ENCODE data around the gene IL1B.

DNA sequence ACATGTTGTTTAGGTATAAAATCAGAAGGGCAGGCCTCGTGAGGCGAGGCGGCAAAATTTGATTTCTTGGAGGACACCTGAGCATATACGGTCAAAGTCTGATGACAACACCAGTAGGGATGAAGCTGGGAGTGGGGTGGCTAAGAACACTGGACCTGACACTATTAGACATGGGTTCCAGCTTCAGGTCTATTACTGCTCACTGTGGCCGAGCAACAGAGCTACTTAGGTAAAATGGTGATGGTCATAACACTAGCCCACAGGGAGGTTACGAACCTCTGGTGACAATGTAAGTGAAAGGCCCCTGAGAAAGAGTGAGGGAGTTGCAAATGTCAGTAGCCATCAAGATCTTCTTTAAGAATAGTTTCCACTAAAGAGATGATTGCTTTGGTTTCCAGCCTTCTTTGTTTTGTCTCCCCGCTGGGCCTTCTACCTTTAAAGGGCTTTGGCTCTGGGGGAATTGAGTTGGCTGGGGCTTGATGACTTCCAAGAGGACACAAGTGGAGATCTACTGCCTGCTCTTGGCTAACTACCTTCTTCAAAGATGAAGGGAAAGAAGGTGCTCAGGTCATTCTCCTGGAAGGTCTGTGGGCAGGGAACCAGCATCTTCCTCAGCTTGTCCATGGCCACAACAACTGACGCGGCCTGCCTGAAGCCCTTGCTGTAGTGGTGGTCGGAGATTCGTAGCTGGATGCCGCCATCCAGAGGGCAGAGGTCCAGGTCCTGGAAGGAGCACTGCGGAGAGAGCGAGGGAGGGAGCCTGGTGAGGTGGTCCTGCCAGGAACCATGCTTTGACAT is 3.5 kb downstream of the IL1B start:
- TF ChIP-seq CTCF (IDR thresholded peaks at IDR 0.05; ENCODE audit: low read depth, low read length): no peak
- no peak for TF ChIP-seq MYC (IDR thresholded peaks at IDR 0.05; ENCODE audit: low read depth, low read length)
- TF ChIP-seq MAX (IDR thresholded peaks at IDR 0.05; ENCODE audit: low read depth, low read length): no peak
- TF ChIP-seq POLR2A (IDR thresholded peaks at IDR 0.05; ENCODE audit: extremely low read depth, insufficient read length): no peak

Data from NB4 (cell line).